Caco-2 (cell line): Measurements from ENCODE around the gene SMIM17. TPM values are rescaled to one million over a fixed set of nuclear protein-coding genes. Genes with fewer than 3 reads are reported as not detected.

Source experiments
- BruUV-seq: library from RNA; stranded (reverse); fragments of 400-500 nt; replicated peaks from 2 replicates; lab custom pipeline; 2021; lab: Mats Ljungman, UMichigan
- CTCF ChIA-PET: fragments of 300-600 bp; sonication (Branson Sonifier 250); formaldehyde crosslinking; loops from one replicate; lab custom pipeline; 2022; ENCODE audit warnings: antibody characterized with exemption; lab: Charles Lee
- POLR2A ChIA-PET: fragments of 300-600 bp; sonication (Branson Sonifier 250); formaldehyde crosslinking; loops from one replicate; lab custom pipeline; 2022; ENCODE audit warnings: antibody characterized with exemption; lab: Charles Lee
- DNase-seq, 2 experiments: peaks; one replicate each; pipeline versions ENCODE4 v3.0.0 to v3.0.0-alpha.2; 2020 to 2022
- H3K27me3 ChIP-seq: replicated peaks from 2 replicates; pipeline ENCODE4 v1.6.0; 2011; ENCODE audit warnings: low read length; ENCODE audit not compliant: control insufficient read depth, insufficient read depth
- H3K36me3 ChIP-seq: 2 replicates; pipeline ENCODE4 v1.5.1; 2011; ENCODE audit warnings: low read length; ENCODE audit not compliant: control insufficient read depth, insufficient read depth
- H3K4me1 ChIP-seq: fragments of 250-450 bp; sonication (Bioruptor Pico); 2 replicates; pipeline ENCODE4 v1.5.1; 2020; ENCODE audit warnings: mild to moderate bottlenecking
- H3K4me3 ChIP-seq: 2 replicates; pipeline ENCODE4 v1.5.1; 2011; ENCODE audit warnings: low read depth, mild to moderate bottlenecking, control low read depth, low read length
- H3K9me3 ChIP-seq: fragments of 250-450 bp; sonication (Bioruptor Pico); 2 replicates; pipeline ENCODE4 v1.5.1; 2020; ENCODE audit warnings: mild to moderate bottlenecking, moderate library complexity
- H3K27ac Mint-ChIP-seq: one replicate; pipeline ENCODE4 v1.8.0; 2022; ENCODE audit warnings: mixed read lengths; ENCODE audit not compliant: unreplicated experiment
- H3K27me3 Mint-ChIP-seq: one replicate; pipeline ENCODE4 v1.8.0; 2022; ENCODE audit warnings: mixed read lengths; ENCODE audit not compliant: insufficient read depth, unreplicated experiment
- H3K36me3 Mint-ChIP-seq: one replicate; pipeline ENCODE4 v1.8.0; 2022; ENCODE audit warnings: mild to moderate bottlenecking, mixed read lengths; ENCODE audit not compliant: insufficient read depth, unreplicated experiment
- H3K4me1 Mint-ChIP-seq: one replicate; pipeline ENCODE4 v1.8.0; 2022; ENCODE audit warnings: low read depth, mixed read lengths; ENCODE audit not compliant: unreplicated experiment
- H3K4me3 Mint-ChIP-seq: one replicate; pipeline ENCODE4 v1.8.0; 2022; ENCODE audit warnings: mild to moderate bottlenecking, moderate library complexity, mixed read lengths; ENCODE audit not compliant: unreplicated experiment
- H3K9me3 Mint-ChIP-seq: one replicate; pipeline ENCODE4 v1.8.0; 2022; ENCODE audit warnings: mixed read lengths; ENCODE audit not compliant: unreplicated experiment
- CTCF ChIP-seq, 2 experiments: fragments of 200-600 bp in 1 of 2; IDR thresholded peaks; 1 replicate in 1 of 2; 2 replicates in 1 of 2; pipeline versions ENCODE4 v1.5.1 to v1.8.0; 2011 to 2022; ENCODE audit warnings: antibody characterized with exemption in 1 of 2, control low read depth in 1 of 2, inconsistent platforms in 1 of 2, low read depth in 1 of 2, low read length in 1 of 2, mild to moderate bottlenecking in 1 of 2, moderate library complexity in 1 of 2; ENCODE audit not compliant: insufficient read depth in 1 of 2, severe bottlenecking in 1 of 2, unreplicated experiment in 1 of 2
- intact Hi-C: fragments of 100-400 bp; cut with micrococcal nuclease; formaldehyde crosslinking; loops from one replicate; pipeline ENCODE4 v1.10.0; 2022; ENCODE audit not compliant: unreplicated experiment
- total RNA-seq: library from RNA; stranded (reverse); gene quantifications from 2 replicates; pipeline ENCODE4 v1.2.3, GENCODE V29; 2022

SMIM17 gene
- total RNA-seq, 1 experiment from 2014 or later = not detected

- CTCF ChIA-PET = no interaction called here
- POLR2A ChIA-PET = no interaction called here
- BruUV-seq = no TSS peak
- Histone ChIP-seq H3K4me3 (no peak overlapping the region), H3K4me1 (no peaks in the 10 kb centered on the region), H3K36me3 (no peaks in the 10 kb centered on the region; the same call in 1 of the 2 replicates), H3K9me3 (no peaks in the 10 kb centered on the region; the same call in none of the 2 replicates), H3K27me3 (no peaks in the 10 kb centered on the region)
- no peak overlapping the region for H3K27ac Mint-ChIP-seq
- H3K9me3 Mint-ChIP-seq = peaks cover 67% of the 10 kb centered on the region
- intact Hi-C loops = no loop called here
- H3K4me3 Mint-ChIP-seq = no peak overlapping the region
- H3K36me3 Mint-ChIP-seq = peaks cover 6% of the 10 kb centered on the region
- no peaks in the 10 kb centered on the region for H3K27me3 Mint-ChIP-seq
- DNase-seq = no peak
- no peak for TF ChIP-seq CTCF (IDR thresholded peaks at IDR 0.05; ENCODE audit: insufficient read depth in 1 of 2, low read depth in 1 of 2, low read length in 1 of 2, severe bottlenecking in 1 of 2, unreplicated experiment in 1 of 2)
- H3K4me1 Mint-ChIP-seq = no peaks in the 10 kb centered on the region
Measured at GRCh38 chr19:56611288-56611687, 31.7 kb upstream of the SMIM17 start.

- intact Hi-C loops = no loop called here
- DNase-seq = no peak
- Mint-ChIP-seq H3K4me3 (no peak overlapping the region), H3K4me1 (no peaks in the 10 kb centered on the region), H3K9me3 (peaks cover 79% of the 10 kb centered on the region), H3K27ac (no peak overlapping the region), H3K36me3 (peaks cover 9% of the 10 kb centered on the region), H3K27me3 (no peaks in the 10 kb centered on the region)
- H3K9me3 ChIP-seq = no peaks in the 10 kb centered on the region; the same call in none of the 2 replicates
- no TSS peak for BruUV-seq
- TF ChIP-seq CTCF (IDR thresholded peaks at IDR 0.05; ENCODE audit: insufficient read depth in 1 of 2, low read depth in 1 of 2, low read length in 1 of 2, severe bottlenecking in 1 of 2, unreplicated experiment in 1 of 2) = no peak
- H3K36me3 ChIP-seq = no peaks in the 10 kb centered on the region; the same call in 1 of the 2 replicates
- CTCF ChIA-PET = no interaction called here
- H3K4me1 ChIP-seq = no peaks in the 10 kb centered on the region
- no peaks in the 10 kb centered on the region for H3K27me3 ChIP-seq
- no peak overlapping the region for H3K4me3 ChIP-seq
- POLR2A ChIA-PET = no interaction called here
Measured at GRCh38 chr19:56612737-56613136, 30.2 kb upstream of the SMIM17 start.

GRCh38 chr19:56613639-56614038 is 29.3 kb upstream of the SMIM17 start:
- H3K9me3 Mint-ChIP-seq = peaks cover 75% of the 10 kb centered on the region
- no peaks in the 10 kb centered on the region; the same call in none of the 2 replicates for H3K9me3 ChIP-seq
- no peak for TF ChIP-seq CTCF (IDR thresholded peaks at IDR 0.05; ENCODE audit: insufficient read depth in 1 of 2, low read depth in 1 of 2, low read length in 1 of 2, severe bottlenecking in 1 of 2, unreplicated experiment in 1 of 2)
- BruUV-seq = no TSS peak
- H3K4me1 Mint-ChIP-seq = no peaks in the 10 kb centered on the region
- no peaks in the 10 kb centered on the region for H3K27me3 Mint-ChIP-seq
- ChIA-PET CTCF (no interaction called here), POLR2A (no interaction called here)
- no peak for DNase-seq
- H3K4me3 ChIP-seq = no peak overlapping the region
- no peaks in the 10 kb centered on the region for H3K27me3 ChIP-seq
- H3K4me1 ChIP-seq = no peaks in the 10 kb centered on the region
- H3K36me3 Mint-ChIP-seq = peaks cover 10% of the 10 kb centered on the region
- H3K36me3 ChIP-seq = no peaks in the 10 kb centered on the region; the same call in 1 of the 2 replicates
- no peak overlapping the region for H3K27ac Mint-ChIP-seq
- intact Hi-C loops = no loop called here
- H3K4me3 Mint-ChIP-seq = no peak overlapping the region
